Measurements from ENCODE around the gene EXOC7. TPM values are rescaled to one million over a fixed set of nuclear protein-coding genes. Genes with fewer than 3 reads are reported as not detected.
"Not testable (repeated sequence)": the region's sequence is repeated elsewhere in the genome, so short reads cannot be mapped to it uniquely, and the experiment has no call there.

Gene EXOC7
- total RNA-seq, 1 donor from 2014 or later, result 64.5 TPM

GRCh38 chr17:76088041-76088867 lies 15.3 kb downstream of the EXOC7 start:
- DNase-seq (ENCODE audit: low spot score), result no peak

GRCh38 chr17:76087531-76087930 lies 16.1 kb downstream of the EXOC7 start:
- no peak for DNase-seq (ENCODE audit: low spot score)

- DNase-seq (ENCODE audit: low spot score), result no peak
Measured at GRCh38 chr17:76086384-76086783, 17.2 kb downstream of the EXOC7 start.

- no peak for DNase-seq (ENCODE audit: low spot score)
Measured at GRCh38 chr17:76085731-76086366, 17.7 kb downstream of the EXOC7 start.

- no peak for DNase-seq (ENCODE audit: low spot score)
Measured at GRCh38 chr17:76085066-76085730, 18.4 kb downstream of the EXOC7 start.

- no peak for DNase-seq (ENCODE audit: low spot score)
Measured at GRCh38 chr17:76083536-76084182, 19.9 kb downstream of the EXOC7 start.

- DNase-seq (ENCODE audit: low spot score), result no peak
Measured at GRCh38 chr17:76082326-76083251, 21.0 kb downstream of the EXOC7 start.

- DNase-seq (ENCODE audit: low spot score), result no peak
Measured at GRCh38 chr17:76081295-76082210, 22.0 kb downstream of the EXOC7 start.

- no peak for DNase-seq (ENCODE audit: low spot score)
Measured at GRCh38 chr17:76080768-76081287, 22.8 kb downstream of the EXOC7 start.

GRCh38 chr17:76079956-76080767 lies 23.4 kb downstream of the EXOC7 start:
- no peak for DNase-seq (ENCODE audit: low spot score)

GRCh38 chr17:76079535-76079955 lies 24.0 kb downstream of the EXOC7 start:
- DNase-seq (ENCODE audit: low spot score), result no peak

- no peak for DNase-seq (ENCODE audit: low spot score)
Measured at GRCh38 chr17:76078860-76079534, 24.6 kb downstream of the EXOC7 start, which contains the start of gene ZACN. TSS of gene ZACN (plus strand) at chr17:76079182. CDS start at chr17:76079265, 83 bp downstream.

- DNase-seq (ENCODE audit: low spot score), result not testable (repeated sequence)
Measured at GRCh38 chr17:76078370-76078769, 25.2 kb downstream of the EXOC7 start.

GRCh38 chr17:76077584-76078110 lies 25.9 kb downstream of the EXOC7 start:
- no peak for DNase-seq (ENCODE audit: low spot score)

GRCh38 chr17:76076765-76077583 lies 26.6 kb downstream of the EXOC7 start:
- no peak for DNase-seq (ENCODE audit: low spot score)

- no peak for DNase-seq (ENCODE audit: low spot score)
Measured at GRCh38 chr17:76076146-76076764, 27.3 kb downstream of the EXOC7 start.

Measured in umbilical cord (tissue), 2 donors.